K562 (cell line): ENCODE measurements around the gene FAM114A2. TPM values are rescaled to one million over a fixed set of nuclear protein-coding genes. Genes with fewer than 3 reads are reported as not detected.

ENCODE experiments used
- BCOR ChIP-seq: fragments of 450-650 bp; IDR thresholded peaks from 2 replicates; pipeline ENCODE4 v1.6.1; 2016
- FOXK1 ChIP-seq: sonication (generic); formaldehyde crosslinking; IDR thresholded peaks from 2 replicates; pipeline ENCODE4 v1.8.0; 2022; ENCODE audit warnings: missing genetic modification reagents, mild to moderate bottlenecking, borderline replicate concordance
- HCFC1 ChIP-seq: IDR thresholded peaks from 2 replicates; pipeline ENCODE4 v1.6.1; 2012; ENCODE audit warnings: low read depth, low read length, improper control_type of control experiment
- HDAC1 ChIP-seq, 2 experiments: fragments of 450-650 bp; IDR thresholded peaks; 2 replicates each; pipeline ENCODE4 v1.6.1; 2016 to 2017; ENCODE audit warnings: inconsistent platforms in 1 of 2, mild to moderate bottlenecking in 1 of 2, moderate library complexity in 1 of 2
- HMG20A ChIP-seq: fragments of 450-650 bp; formaldehyde crosslinking; conservative IDR thresholded peaks from 2 replicates; pipeline ENCODE4 v1.4.0; 2020; ENCODE audit warnings: mild to moderate bottlenecking, mixed read lengths
- LARP7 ChIP-seq: fragments of 450-650 bp; IDR thresholded peaks from 2 replicates; pipeline ENCODE4 v1.6.1; 2016
- MCM7 ChIP-seq, 2 experiments: fragments of 450-650 bp; IDR thresholded peaks; 2 replicates each; pipeline ENCODE4 v1.6.1; 2016 to 2018
- NRF1 ChIP-seq, 2 experiments: fragments of 450-650 bp; IDR thresholded peaks in 1 of 2; conservative IDR thresholded peaks in 1 of 2; 2 replicates each; pipeline ENCODE4 v1.6.1; 2014; ENCODE audit warnings: mild to moderate bottlenecking in 2 of 2
- POLR3G ChIP-seq: IDR thresholded peaks from 2 replicates; pipeline ENCODE4 v1.6.1; 2011; ENCODE audit not compliant: insufficient read length, insufficient replicate concordance; ENCODE audit errors: extremely low read depth
- SMAD3 ChIP-seq: fragments of 450-650 bp; formaldehyde crosslinking; conservative IDR thresholded peaks from 2 replicates; pipeline ENCODE4 v1.4.0; 2020; ENCODE audit warnings: mild to moderate bottlenecking
- TAF9B ChIP-seq: fragments of 450-650 bp; IDR thresholded peaks from 2 replicates; pipeline ENCODE4 v1.6.1; 2018; ENCODE audit warnings: mild to moderate bottlenecking; ENCODE audit not compliant: partially characterized antibody
- TRIM24 ChIP-seq, 2 experiments: fragments of 450-650 bp; IDR thresholded peaks; 2 replicates each; pipeline ENCODE4 v1.6.1; 2016
- ZNF584 ChIP-seq: fragments of 200-800 bp; sonication (Bioruptor generic); IDR thresholded peaks from 2 replicates; pipeline ENCODE4 v1.6.1; 2016; ENCODE audit warnings: low read depth, mild to moderate bottlenecking, missing genetic modification characterization, missing compliant biosample characterization
- ZZZ3 ChIP-seq: fragments of 450-650 bp; IDR thresholded peaks from 2 replicates; pipeline ENCODE4 v1.6.1; 2016; ENCODE audit warnings: antibody characterized with exemption, mild to moderate bottlenecking, moderate library complexity
- polyA plus RNA-seq, 8 experiments: library from polyadenylated mRNA; depleted of rRNA in 4 of 8; stranded (reverse) in 5 of 8; unstranded in 3 of 8; fragments of >200 nt; fragmentation: Nextera tagmentation in 2 of 8; fragmentation: Illumina TruSeq in 1 of 8; extraction: Ambion mirVana in 2 of 8; extraction: Trizol in 1 of 8; gene quantifications; 2 replicates each; pipeline versions ENCODE4 v1.2.1 to v1.2.3, GENCODE V29; 2011 to 2014; ENCODE audit warnings: inconsistent platforms in 1 of 8, missing spikeins in 1 of 8
- total RNA-seq, 7 experiments: library from RNA; depleted of rRNA in 6 of 7; stranded (reverse); fragments of >200 nt in 6 of 7; fragmentation: Illumina TruSeq in 2 of 7; extraction: Trizol in 2 of 7; gene quantifications; 2 replicates each; pipeline versions ENCODE4 v1.2.1 to v1.2.3, GENCODE V29; 2011 to 2021; ENCODE audit warnings: low replicate concordance in 1 of 7
- TF ChIP-seq, protein P1 (sequence below), 2 experiments: fragments of 150-350 bp in 1 of 2; IDR thresholded peaks; 2 replicates each; pipeline ENCODE4 v1.6.1; 2012 to 2016; ENCODE audit warnings: low read depth in 2 of 2, low read length in 2 of 2, mild to moderate bottlenecking in 1 of 2, moderate library complexity in 1 of 2
- TF ChIP-seq, protein P2 (sequence below): fragments of 450-650 bp; formaldehyde crosslinking; conservative IDR thresholded peaks from 2 replicates; pipeline ENCODE4 v1.4.0; 2022; ENCODE audit warnings: mild to moderate bottlenecking, missing genetic modification characterization
- TF ChIP-seq, protein P3 (sequence below): fragments of 250-450 bp; sonication (Bioruptor Pico); IDR thresholded peaks from 2 replicates; pipeline ENCODE4 v1.8.0; 2022; ENCODE audit warnings: moderate library complexity, mild to moderate bottlenecking, inconsistent platforms
- TF ChIP-seq, protein P4 (sequence below): sonication (generic); IDR thresholded peaks from 2 replicates; pipeline ENCODE4 v1.6.1; 2016
- TF ChIP-seq, protein P5 (sequence below): sonication (generic); formaldehyde crosslinking; IDR thresholded peaks from 2 replicates; pipeline ENCODE4 v1.8.1; 2023; ENCODE audit warnings: mild to moderate bottlenecking, missing genetic modification reagents

FAM114A2 gene
- total and polyA plus RNA-seq, 9 of the 15 experiments (the other 6 are each of a cell fraction or from before 2014, with no cell fraction given): 14.4 to 28.1 (median 21.2) TPM

DNA sequence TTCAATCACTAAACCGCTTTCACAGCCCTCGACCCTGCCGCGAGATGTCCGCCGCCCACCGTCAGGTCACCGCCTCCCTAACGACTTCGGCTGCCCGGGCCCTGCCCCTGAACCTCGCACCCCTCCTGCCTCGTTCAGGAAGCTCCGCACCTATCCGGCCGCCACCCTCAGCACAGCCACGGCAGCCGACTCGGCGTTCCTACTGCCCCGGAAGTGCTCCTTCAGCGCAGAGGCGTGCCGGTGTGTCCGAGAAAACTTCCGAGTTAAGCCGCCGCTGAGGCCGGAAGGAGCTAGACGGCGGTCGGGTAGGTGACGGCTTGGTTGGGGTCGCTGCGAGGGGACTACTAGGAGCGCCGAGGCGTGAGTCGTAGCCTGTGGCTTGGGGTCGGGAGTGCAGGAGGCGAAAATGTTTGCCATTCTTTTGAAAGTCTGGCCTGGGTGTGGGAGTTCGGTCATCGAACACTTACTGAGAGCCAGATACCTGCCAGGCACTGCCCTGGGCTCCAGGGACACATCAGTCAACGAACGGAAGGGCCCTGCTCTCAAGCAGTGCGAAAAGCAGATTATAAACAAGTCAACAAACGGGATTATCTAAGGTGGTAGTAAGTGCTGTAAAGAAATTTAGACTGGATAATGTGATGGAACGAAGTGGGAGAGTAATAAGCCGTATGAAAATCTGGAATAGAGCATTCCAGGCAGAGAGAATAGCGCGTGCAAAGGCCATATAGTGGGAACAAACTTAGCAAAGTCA is at the start of gene FAM114A2, which contains the start of gene MFAP3 (continued):
- TF ChIP-seq ZNF584 (CRISPR knock-in tag) (0 out of 2 replicates have a peak, but pooled peaks have one; percentile 53), SMAD3 (CRISPR knock-in tag) (no peak), NRF1 (conservative IDR thresholded peaks at IDR 0.05 in 1 of 2, IDR thresholded peaks at IDR 0.05 in 1 of 2) (peak; percentile 48 to 67), BCOR (0 out of 2 replicates have a peak, but pooled peaks have one; percentile 55), ZZZ3 (0 out of 2 replicates have a peak, but pooled peaks have one; percentile 55), FOXK1 (CRISPR knock-in tag) (peak; percentile 49; the same call in 1 of the 2 replicates), TAF9B (peak; percentile 83), HCFC1 (peak; percentile 86), HMG20A (CRISPR knock-in tag) (no peak), HDAC1 (IDR thresholded peaks at IDR 0.05) (peak in 1 of 2 experiments; percentile 85; a peak in 1 of 4 replicates), TRIM24 (IDR thresholded peaks at IDR 0.05) (peak in 1 of 2 experiments; percentile 88; a peak in 2 of 4 replicates), POLR3G (no peak), MCM7 (IDR thresholded peaks at IDR 0.05) (no peak), LARP7 (0 out of 2 replicates have a peak, but pooled peaks have one; percentile 20)
- TF ChIP-seq, protein P1, sequence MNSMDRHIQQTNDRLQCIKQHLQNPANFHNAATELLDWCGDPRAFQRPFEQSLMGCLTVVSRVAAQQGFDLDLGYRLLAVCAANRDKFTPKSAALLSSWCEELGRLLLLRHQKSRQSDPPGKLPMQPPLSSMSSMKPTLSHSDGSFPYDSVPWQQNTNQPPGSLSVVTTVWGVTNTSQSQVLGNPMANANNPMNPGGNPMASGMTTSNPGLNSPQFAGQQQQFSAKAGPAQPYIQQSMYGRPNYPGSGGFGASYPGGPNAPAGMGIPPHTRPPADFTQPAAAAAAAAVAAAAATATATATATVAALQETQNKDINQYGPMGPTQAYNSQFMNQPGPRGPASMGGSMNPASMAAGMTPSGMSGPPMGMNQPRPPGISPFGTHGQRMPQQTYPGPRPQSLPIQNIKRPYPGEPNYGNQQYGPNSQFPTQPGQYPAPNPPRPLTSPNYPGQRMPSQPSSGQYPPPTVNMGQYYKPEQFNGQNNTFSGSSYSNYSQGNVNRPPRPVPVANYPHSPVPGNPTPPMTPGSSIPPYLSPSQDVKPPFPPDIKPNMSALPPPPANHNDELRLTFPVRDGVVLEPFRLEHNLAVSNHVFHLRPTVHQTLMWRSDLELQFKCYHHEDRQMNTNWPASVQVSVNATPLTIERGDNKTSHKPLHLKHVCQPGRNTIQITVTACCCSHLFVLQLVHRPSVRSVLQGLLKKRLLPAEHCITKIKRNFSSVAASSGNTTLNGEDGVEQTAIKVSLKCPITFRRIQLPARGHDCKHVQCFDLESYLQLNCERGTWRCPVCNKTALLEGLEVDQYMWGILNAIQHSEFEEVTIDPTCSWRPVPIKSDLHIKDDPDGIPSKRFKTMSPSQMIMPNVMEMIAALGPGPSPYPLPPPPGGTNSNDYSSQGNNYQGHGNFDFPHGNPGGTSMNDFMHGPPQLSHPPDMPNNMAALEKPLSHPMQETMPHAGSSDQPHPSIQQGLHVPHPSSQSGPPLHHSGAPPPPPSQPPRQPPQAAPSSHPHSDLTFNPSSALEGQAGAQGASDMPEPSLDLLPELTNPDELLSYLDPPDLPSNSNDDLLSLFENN (IDR thresholded peaks at IDR 0.05; ENCODE audit: low read depth in 2 of 2, low read length in 2 of 2): peak in 1 of 2 experiments; percentile 66; a peak in 1 of 4 replicates
- TF ChIP-seq, protein P2, sequence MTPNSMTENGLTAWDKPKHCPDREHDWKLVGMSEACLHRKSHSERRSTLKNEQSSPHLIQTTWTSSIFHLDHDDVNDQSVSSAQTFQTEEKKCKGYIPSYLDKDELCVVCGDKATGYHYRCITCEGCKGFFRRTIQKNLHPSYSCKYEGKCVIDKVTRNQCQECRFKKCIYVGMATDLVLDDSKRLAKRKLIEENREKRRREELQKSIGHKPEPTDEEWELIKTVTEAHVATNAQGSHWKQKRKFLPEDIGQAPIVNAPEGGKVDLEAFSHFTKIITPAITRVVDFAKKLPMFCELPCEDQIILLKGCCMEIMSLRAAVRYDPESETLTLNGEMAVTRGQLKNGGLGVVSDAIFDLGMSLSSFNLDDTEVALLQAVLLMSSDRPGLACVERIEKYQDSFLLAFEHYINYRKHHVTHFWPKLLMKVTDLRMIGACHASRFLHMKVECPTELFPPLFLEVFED (CRISPR knock-in tag): 0 out of 2 replicates have a peak, but pooled peaks have one; percentile 42
- TF ChIP-seq, protein P3, sequence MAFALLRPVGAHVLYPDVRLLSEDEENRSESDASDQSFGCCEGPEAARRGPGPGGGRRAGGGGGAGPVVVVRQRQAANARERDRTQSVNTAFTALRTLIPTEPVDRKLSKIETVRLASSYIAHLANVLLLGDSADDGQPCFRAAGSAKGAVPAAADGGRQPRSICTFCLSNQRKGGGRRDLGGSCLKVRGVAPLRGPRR (CRISPR knock-in tag): no peak
- TF ChIP-seq, protein P4, sequence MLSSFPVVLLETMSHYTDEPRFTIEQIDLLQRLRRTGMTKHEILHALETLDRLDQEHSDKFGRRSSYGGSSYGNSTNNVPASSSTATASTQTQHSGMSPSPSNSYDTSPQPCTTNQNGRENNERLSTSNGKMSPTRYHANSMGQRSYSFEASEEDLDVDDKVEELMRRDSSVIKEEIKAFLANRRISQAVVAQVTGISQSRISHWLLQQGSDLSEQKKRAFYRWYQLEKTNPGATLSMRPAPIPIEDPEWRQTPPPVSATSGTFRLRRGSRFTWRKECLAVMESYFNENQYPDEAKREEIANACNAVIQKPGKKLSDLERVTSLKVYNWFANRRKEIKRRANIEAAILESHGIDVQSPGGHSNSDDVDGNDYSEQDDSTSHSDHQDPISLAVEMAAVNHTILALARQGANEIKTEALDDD: peak; percentile 40; the same call in 1 of the 2 replicates
- TF ChIP-seq, protein P5, sequence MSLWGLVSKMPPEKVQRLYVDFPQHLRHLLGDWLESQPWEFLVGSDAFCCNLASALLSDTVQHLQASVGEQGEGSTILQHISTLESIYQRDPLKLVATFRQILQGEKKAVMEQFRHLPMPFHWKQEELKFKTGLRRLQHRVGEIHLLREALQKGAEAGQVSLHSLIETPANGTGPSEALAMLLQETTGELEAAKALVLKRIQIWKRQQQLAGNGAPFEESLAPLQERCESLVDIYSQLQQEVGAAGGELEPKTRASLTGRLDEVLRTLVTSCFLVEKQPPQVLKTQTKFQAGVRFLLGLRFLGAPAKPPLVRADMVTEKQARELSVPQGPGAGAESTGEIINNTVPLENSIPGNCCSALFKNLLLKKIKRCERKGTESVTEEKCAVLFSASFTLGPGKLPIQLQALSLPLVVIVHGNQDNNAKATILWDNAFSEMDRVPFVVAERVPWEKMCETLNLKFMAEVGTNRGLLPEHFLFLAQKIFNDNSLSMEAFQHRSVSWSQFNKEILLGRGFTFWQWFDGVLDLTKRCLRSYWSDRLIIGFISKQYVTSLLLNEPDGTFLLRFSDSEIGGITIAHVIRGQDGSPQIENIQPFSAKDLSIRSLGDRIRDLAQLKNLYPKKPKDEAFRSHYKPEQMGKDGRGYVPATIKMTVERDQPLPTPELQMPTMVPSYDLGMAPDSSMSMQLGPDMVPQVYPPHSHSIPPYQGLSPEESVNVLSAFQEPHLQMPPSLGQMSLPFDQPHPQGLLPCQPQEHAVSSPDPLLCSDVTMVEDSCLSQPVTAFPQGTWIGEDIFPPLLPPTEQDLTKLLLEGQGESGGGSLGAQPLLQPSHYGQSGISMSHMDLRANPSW (CRISPR knock-in tag): no peak
